Cardiac muscle cell (in vitro differentiated cells and primary cell): ENCODE measurements around the gene DACT1. TPM values are rescaled to one million over a fixed set of nuclear protein-coding genes. Genes with fewer than 3 reads are reported as not detected.
A peak's percentile ranks its signal among the peaks of the same experiment; 100 is the strongest.

Source experiments
- DNase-seq, 2 donors: peaks; one replicate each; pipeline versions ENCODE4 v3.0.0 to v3.0.0-alpha.2; 2010 to 2017; ENCODE audit warnings: low read depth in 1 of 2, low spot score in 1 of 2
- H3K27ac ChIP-seq: fragments of 200-600 bp; sonication (generic); 2 replicates; pipeline ENCODE4 v1.5.1; 2016
- H3K27me3 ChIP-seq: fragments of 200-600 bp; sonication (generic); 2 replicates; pipeline ENCODE4 v1.6.0; 2016; ENCODE audit warnings: control low read depth
- H3K36me3 ChIP-seq: fragments of 200-600 bp; sonication (generic); 2 replicates; pipeline ENCODE4 v1.5.1; 2016; ENCODE audit warnings: control low read depth
- H3K4me1 ChIP-seq: fragments of 200-600 bp; sonication (generic); 2 replicates; pipeline ENCODE4 v1.8.1; 2017; ENCODE audit warnings: low read depth, mild to moderate bottlenecking, mixed run types
- H3K4me3 ChIP-seq: fragments of 200-600 bp; sonication (generic); 2 replicates; pipeline ENCODE4 v1.5.1; 2016; ENCODE audit warnings: mild to moderate bottlenecking
- H3K9me3 ChIP-seq: fragments of 200-600 bp; sonication (generic); 2 replicates; pipeline ENCODE4 v1.5.1; 2017; ENCODE audit warnings: low read depth, mild to moderate bottlenecking, control low read depth
- polyA plus RNA-seq: library from polyadenylated mRNA; unstranded; fragments of >200 nt; fragmentation: Nextera tagmentation; extraction: Ambion mirVana; gene quantifications from 2 replicates; pipeline ENCODE4 v1.2.1, GENCODE V29; 2016
- total RNA-seq: library from RNA; depleted of rRNA; stranded (reverse); fragments of >200 nt; gene quantifications from 2 replicates; pipeline ENCODE4 v1.2.3, GENCODE V29; 2016
- TF ChIP-seq, protein P1 (sequence below): IDR thresholded peaks from 2 replicates; pipeline ENCODE4 v1.5.1; 2012; ENCODE audit warnings: low read depth, mild to moderate bottlenecking, low read length

The DACT1 gene
- total and polyA plus RNA-seq, 2 experiments from 2014 or later: 197 to 324 TPM

- Histone ChIP-seq H3K9me3 (no peaks in the 10 kb centered on the region), H3K27ac (peak overlapping the region; percentile 98), H3K4me1 (peaks cover 42% of the 10 kb centered on the region), H3K4me3 (peak overlapping the region; percentile 86), H3K36me3 (peaks cover 40% of the 10 kb centered on the region), H3K27me3 (no peaks in the 10 kb centered on the region)
- DNase-seq: no peak
- TF ChIP-seq, protein P1, sequence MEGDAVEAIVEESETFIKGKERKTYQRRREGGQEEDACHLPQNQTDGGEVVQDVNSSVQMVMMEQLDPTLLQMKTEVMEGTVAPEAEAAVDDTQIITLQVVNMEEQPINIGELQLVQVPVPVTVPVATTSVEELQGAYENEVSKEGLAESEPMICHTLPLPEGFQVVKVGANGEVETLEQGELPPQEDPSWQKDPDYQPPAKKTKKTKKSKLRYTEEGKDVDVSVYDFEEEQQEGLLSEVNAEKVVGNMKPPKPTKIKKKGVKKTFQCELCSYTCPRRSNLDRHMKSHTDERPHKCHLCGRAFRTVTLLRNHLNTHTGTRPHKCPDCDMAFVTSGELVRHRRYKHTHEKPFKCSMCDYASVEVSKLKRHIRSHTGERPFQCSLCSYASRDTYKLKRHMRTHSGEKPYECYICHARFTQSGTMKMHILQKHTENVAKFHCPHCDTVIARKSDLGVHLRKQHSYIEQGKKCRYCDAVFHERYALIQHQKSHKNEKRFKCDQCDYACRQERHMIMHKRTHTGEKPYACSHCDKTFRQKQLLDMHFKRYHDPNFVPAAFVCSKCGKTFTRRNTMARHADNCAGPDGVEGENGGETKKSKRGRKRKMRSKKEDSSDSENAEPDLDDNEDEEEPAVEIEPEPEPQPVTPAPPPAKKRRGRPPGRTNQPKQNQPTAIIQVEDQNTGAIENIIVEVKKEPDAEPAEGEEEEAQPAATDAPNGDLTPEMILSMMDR: peak; percentile 20
Observed at GRCh38 chr14:58641509-58641908, 3.7 kb downstream of the DACT1 start.

DNA sequence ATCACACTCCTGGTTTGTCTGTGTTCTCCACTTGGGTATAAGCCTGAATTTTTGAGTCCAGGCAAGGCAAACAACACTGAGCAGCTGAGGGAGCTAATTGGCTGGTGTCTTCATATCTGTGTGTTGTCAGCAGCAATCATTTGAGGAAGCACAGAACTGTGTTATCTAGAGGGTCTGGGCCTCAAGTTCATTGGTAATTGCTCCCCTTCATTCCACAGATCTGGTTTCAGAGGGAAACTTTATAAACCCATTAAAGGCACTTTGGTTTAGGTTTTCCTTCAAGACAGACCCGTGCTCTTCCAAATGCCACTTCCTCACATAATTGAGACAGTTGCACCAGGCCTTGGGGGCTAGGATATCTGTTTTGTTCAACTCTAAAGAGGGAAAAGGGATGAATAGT is 5.6 kb downstream of the DACT1 start:
- Histone ChIP-seq H3K9me3 (no peaks in the 10 kb centered on the region), H3K36me3 (peaks cover 59% of the 10 kb centered on the region), H3K27ac (peak overlapping the region; percentile 98), H3K27me3 (no peaks in the 10 kb centered on the region), H3K4me1 (peaks cover 38% of the 10 kb centered on the region), H3K4me3 (no peak overlapping the region)
- DNase-seq: peak; percentile 18 to 82
- TF ChIP-seq, protein P1: no peak

DNA sequence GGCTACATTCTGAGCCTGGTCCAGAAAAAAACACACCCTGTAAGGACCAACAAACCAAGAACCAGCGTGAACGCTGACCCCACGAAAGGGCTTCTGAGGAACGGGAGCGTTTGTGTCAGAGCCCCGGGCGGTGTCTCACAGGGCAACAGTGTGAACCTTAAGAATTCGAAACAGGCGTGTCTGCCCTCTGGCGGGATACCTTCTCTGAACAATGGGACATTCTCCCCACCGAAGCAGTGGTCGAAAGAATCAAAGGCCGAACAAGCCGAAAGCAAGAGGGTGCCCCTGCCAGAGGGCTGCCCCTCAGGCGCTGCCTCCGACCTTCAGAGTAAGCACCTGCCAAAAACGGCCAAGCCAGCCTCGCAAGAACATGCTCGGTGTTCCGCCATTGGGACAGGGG is 7.9 kb downstream of the DACT1 start:
- H3K4me3 ChIP-seq: no peak overlapping the region
- H3K9me3 ChIP-seq: no peaks in the 10 kb centered on the region
- H3K36me3 ChIP-seq: peaks cover 62% of the 10 kb centered on the region
- peak overlapping the region; percentile 98 for H3K27ac ChIP-seq
- TF ChIP-seq, protein P1: no peak
- H3K4me1 ChIP-seq: peaks cover 37% of the 10 kb centered on the region
- DNase-seq: no peak
- H3K27me3 ChIP-seq: no peaks in the 10 kb centered on the region

- Histone ChIP-seq H3K27ac (peak overlapping the region; percentile 32), H3K27me3 (no peaks in the 10 kb centered on the region), H3K9me3 (no peaks in the 10 kb centered on the region), H3K36me3 (peaks cover 57% of the 10 kb centered on the region), H3K4me3 (no peak overlapping the region), H3K4me1 (peaks cover 29% of the 10 kb centered on the region)
- no peak for DNase-seq
- TF ChIP-seq, protein P1: no peak
Observed at GRCh38 chr14:58646479-58646878, 8.7 kb downstream of the DACT1 start.

GRCh38 chr14:58647777-58648176 is 10.0 kb downstream of the DACT1 start:
- Histone ChIP-seq H3K27ac (peak overlapping the region; percentile 76), H3K4me1 (peaks cover 16% of the 10 kb centered on the region), H3K4me3 (no peak overlapping the region), H3K36me3 (peaks cover 51% of the 10 kb centered on the region), H3K9me3 (no peaks in the 10 kb centered on the region), H3K27me3 (no peaks in the 10 kb centered on the region)
- TF ChIP-seq, protein P1: no peak
- no peak for DNase-seq

DNA sequence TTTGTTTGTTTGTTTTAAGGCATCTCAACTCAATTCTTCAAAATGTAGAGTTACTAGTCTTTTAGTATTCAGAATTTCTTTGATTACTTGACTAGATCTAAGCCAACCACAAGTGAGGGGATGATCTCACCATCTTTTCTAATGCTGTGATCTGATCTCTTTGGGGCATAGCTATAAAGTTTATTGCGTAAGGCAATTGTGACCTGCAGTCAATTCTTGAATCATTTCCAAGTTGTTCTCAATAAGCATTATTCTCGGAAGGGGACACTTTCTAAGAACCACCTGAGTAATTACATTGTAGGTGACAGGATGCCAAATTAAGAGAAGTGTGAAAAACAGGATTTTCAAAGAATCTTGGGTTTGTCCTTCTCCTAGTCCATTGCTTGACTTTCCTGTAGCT is 13.1 kb downstream of the DACT1 start:
- DNase-seq: no peak
- no peaks in the 10 kb centered on the region for H3K27me3 ChIP-seq
- peak overlapping the region; percentile 35 for H3K27ac ChIP-seq
- no peak overlapping the region for H3K4me3 ChIP-seq
- TF ChIP-seq, protein P1: no peak
- H3K4me1 ChIP-seq: no peaks in the 10 kb centered on the region
- H3K9me3 ChIP-seq: no peaks in the 10 kb centered on the region
- peaks cover 29% of the 10 kb centered on the region for H3K36me3 ChIP-seq
